Measurements from ENCODE around the gene RALGDS.
"Not testable (repeated sequence)": the region's sequence is repeated elsewhere in the genome, so short reads cannot be mapped to it uniquely, and the experiment has no call there.

The RALGDS gene

DNA sequence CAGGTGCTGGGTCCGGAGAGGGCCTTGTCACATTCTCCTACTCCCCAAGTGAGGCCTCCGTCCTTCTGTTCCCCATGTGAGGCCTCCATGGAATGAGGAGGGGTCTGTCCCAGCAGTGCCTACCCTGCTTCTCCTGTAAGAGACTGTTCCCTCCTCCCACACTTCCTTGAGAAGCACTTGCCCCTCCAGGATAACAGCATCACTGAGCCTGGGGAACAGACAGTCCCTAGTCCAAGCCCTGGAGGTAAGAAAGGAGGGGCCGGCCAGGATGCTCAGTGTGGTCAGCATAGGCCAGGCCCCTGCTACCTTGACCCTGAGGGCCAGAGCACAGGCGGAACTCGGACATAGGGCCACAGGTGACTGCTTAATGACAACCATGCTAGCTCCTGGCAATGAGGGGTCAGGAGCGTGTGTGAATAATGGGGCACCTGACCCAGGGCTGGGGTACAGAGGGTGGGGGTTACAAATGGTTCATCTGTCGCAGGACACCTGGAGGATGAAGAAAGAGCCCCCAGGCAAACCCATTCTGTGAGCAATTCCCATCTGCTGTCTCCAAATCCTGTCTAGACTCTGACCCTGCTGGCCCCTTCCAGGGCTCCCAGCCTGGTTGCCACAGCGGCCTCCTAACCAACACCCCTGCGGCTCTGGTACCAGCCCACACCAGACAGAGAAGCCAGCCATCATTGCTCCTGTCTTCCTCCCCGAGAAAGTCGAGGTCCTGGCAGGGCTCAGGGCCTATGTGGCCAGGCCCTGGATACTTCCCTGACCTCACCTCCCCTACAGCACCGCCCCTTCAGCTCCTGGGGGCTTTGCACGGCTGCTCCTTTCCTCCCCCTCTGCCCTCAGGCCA, 20.3 kb downstream of the RALGDS start:
- TF ChIP-seq CTCF (IDR thresholded peaks at IDR 0.05; ENCODE audit: low read depth, low read length), result no peak
- no peak for DNase-seq (ENCODE audit: extremely low read depth, low read depth)

DNA sequence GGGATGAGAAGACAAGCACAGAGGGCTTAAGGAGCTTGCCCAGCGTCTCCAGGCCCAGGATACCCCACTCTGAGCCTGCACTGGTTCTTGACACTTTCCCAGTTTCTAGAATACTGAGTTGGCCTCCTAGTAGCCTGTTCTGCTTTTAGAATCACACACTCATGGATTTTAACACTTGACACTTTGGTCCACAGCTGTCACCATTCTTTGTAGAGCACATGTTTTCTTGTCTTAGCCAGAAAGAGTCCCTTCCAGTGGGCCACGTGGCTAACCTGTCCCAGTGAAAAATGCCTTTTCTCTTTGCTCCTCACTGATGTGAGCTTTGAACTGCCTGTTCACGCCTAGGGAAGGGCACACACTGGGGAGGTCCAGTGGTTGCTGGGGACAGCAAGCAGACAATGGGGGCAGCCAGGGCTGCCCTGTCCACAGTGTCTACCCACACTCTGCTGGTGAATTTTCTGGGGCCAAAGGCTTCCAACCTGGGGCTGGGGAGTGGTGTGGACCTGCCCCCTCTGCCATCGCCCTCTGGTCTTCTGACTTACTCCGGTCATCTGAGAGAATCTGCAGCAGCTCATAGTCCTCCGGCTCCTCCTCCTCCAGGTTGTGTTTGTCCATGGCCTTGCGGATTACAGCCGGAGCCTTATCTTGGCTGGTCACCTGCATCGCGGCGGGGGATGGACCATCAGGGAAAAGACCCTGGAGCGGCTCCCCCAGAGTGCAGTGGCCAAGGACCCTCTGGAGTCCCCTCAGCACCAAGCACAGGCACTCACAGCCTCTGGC, 21.1 kb downstream of the RALGDS start:
- no peak for TF ChIP-seq CTCF (IDR thresholded peaks at IDR 0.05; ENCODE audit: low read depth, low read length)
- no peak for DNase-seq (ENCODE audit: extremely low read depth, low read depth)

DNA sequence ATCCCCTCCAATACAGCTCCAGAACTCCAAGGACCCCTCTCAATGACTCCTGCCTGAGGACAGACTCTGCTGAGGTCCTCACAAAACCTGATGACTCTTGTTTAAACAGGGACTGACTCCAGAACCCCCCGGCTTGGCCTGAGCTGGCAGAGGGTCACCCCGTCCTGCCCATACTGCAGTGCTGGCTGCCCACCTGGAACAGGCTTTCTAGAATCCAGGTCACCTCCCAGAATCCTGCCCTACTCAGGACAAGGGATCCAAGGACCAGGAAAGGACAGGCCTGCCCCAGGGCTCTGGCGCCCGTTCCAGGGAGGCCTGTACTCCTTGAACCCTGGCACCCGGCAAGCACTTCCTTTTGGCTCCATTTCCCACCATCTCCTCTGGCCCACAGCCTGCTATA, 22.2 kb downstream of the RALGDS start:
- no peak for TF ChIP-seq CTCF (IDR thresholded peaks at IDR 0.05; ENCODE audit: low read depth, low read length)
- no peak for DNase-seq (ENCODE audit: extremely low read depth, low read depth)

DNA sequence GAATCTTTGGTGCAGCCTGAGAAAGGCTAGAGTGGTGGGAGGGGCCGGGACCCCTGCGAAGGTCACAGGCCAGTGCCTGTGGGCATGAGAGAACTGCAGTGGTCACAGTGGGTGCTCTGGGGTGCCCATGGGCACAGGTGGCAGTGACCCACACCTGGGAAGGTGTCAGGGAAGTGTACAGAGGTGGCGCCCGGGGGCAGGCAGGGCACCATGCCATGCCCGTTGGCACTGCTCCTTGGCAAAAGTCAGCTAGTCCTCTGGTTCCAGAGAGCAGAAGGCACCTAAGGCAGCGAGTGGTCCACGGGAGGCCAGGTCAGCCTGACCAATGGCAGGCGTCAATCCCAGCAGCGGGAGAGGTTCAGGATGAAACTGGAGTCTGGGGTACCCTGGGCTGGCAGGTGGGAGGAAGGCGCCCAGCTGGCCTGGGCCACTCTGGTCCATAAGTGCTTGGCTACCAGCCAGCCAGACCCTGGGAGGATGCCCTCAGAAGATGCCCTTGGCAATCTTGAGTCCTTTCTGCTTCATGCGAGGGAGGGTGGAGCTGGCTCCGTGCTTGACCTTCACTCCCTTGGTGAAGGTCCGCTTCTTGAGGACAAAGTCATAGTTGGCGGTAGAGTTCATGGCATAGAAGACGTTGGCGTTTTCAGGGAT, 22.8 kb downstream of the RALGDS start:
- DNase-seq (ENCODE audit: extremely low read depth, low read depth), result no peak
- TF ChIP-seq CTCF (IDR thresholded peaks at IDR 0.05; ENCODE audit: low read depth, low read length), result no peak

DNA sequence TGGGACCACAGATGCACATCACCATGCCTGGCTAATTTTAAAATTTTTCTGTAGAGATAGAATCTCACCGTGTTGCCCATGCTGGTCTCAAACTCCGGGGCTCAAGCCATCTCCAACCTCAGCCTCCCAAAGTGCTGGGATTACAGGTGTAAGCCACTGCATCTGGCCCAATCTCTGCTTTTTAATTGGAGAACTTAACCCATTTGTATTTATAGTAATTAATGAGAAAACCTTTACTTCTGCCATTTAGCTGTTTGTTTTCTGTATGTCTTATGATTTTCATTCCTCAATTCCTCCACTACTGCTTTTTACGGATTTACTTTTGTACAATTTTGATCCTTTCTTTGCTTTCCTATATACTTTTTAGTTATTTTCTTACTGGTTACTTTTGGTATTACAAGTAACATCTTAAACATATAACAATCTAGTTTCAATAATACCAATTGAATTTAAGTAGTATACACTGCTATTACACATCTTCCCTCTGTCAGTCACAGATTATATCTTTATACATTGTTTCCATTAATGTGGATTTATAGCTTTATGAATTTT, 26.1 kb downstream of the RALGDS start:
- no peak for TF ChIP-seq CTCF (IDR thresholded peaks at IDR 0.05; ENCODE audit: low read depth, low read length)
- DNase-seq (ENCODE audit: extremely low read depth, low read depth), result no peak

DNA sequence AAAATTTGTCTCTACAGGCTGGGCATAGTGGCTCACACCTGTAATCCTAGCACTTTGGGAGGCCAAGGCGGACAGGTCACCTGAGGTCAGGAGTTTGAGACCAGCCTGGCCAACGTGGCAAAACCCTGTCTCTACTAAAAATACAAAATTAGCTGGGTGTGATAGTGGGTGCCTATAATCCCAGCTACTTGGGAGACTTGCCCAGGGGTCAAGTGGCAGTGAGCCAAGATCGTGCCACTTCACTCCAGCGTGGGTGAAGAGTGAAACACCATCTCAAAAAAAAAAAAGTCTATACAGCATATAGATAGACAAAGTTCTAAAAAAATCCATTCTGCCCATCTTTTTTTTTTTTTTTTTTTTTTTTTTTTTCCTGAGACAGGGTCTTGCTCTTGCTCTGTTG, 26.7 kb downstream of the RALGDS start:
- not testable (repeated sequence) for DNase-seq (ENCODE audit: extremely low read depth, low read depth)

- no peak for TF ChIP-seq CTCF (IDR thresholded peaks at IDR 0.05; ENCODE audit: low read depth, low read length)
- DNase-seq (ENCODE audit: extremely low read depth, low read depth), result no peak
These were observed 30.2 kb downstream of the RALGDS start for GRCh38 chr9:133090752-133091385.
